Peyer's patch (tissue), 4 donors: ENCODE measurements around the gene TIMP1. TPM values are rescaled to one million over a fixed set of nuclear protein-coding genes. Genes with fewer than 3 reads are reported as not detected.

ENCODE experiments used
- DNase-seq, 3 donors: peaks; one replicate each; pipeline ENCODE4 v3.0.0-alpha.2; 2017 to 2019
- H3K27ac ChIP-seq, 4 donors: fragments of 200-600 bp; sonication (generic); one replicate each; pipeline ENCODE4 v1.5.1; 2016 to 2019
- H3K27me3 ChIP-seq, 2 donors: fragments of 200-600 bp; sonication (generic); one replicate each; pipeline ENCODE4 v1.5.1; 2019
- H3K36me3 ChIP-seq, 3 donors: fragments of 200-600 bp; sonication (generic); one replicate each; pipeline ENCODE4 v1.5.1; 2016 to 2019
- H3K4me1 ChIP-seq, 4 donors: fragments of 200-600 bp; sonication (generic); one replicate each; pipeline ENCODE4 v1.5.1; 2016 to 2019
- H3K4me3 ChIP-seq, 4 donors: fragments of 200-600 bp; sonication (generic); 1 replicate in 3 of 4; 2 replicates in 1 of 4; pipeline ENCODE4 v1.5.1; 2016 to 2019; ENCODE audit warnings: mild to moderate bottlenecking in 1 of 4
- H3K9me3 ChIP-seq, 4 donors: fragments of 200-600 bp; sonication (generic); one replicate each; pipeline ENCODE4 v1.5.1; 2016 to 2019; ENCODE audit warnings: mild to moderate bottlenecking in 1 of 4
- POLR2A ChIP-seq, 2 donors: fragments of 450-650 bp; IDR thresholded peaks; one replicate each; pipeline ENCODE4 v1.5.1; 2017; ENCODE audit warnings: antibody characterized with exemption in 2 of 2, mild to moderate bottlenecking in 2 of 2, moderate library complexity in 2 of 2
- total RNA-seq, 4 donors: library from RNA; depleted of rRNA; stranded (reverse); fragments of >200 nt; gene quantifications; one replicate each; pipeline ENCODE4 v1.1.0, GENCODE V29; 2016
- TF ChIP-seq, protein P1 (sequence below), 6 experiments: fragments of 450-650 bp in 4 of 6; fragments of 200-600 bp in 2 of 6; sonication (generic) in 1 of 6; IDR thresholded peaks; one replicate each; pipeline ENCODE4 v1.5.1; 2017 to 2019; ENCODE audit warnings: antibody characterized with exemption in 6 of 6, mild to moderate bottlenecking in 3 of 6, moderate library complexity in 1 of 6

TIMP1 gene
- total RNA-seq, 4 donors from 2014 or later, result 22.5 to 80.0 (median 39.7) TPM

DNA sequence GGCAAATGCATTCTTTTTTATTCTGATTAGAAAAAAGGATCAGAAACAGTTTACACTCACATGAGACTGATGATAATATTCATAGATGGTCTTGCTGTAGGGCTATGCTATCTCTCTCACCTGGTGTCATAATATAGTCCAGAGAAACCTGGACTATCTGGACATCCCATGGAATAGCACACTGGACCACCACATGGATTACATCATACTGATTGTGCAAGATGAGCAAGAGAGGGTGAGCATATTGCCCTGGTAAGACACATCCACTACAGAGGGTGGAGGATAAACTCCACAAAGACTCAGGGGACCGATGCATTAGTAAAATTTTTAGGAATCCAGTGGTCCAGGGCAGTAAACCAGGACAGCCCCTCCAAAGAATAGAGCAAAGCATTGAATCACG lies 29.3 kb downstream of the TIMP1 start:
- H3K9me3 ChIP-seq, result no peaks in the 10 kb centered on the region
- no peaks in the 10 kb centered on the region for H3K36me3 ChIP-seq
- H3K27me3 ChIP-seq, result no peaks in the 10 kb centered on the region
- DNase-seq, result no peak
- no peaks in the 10 kb centered on the region for H3K4me1 ChIP-seq
- H3K27ac ChIP-seq, result no peak overlapping the region
- no peak overlapping the region for H3K4me3 ChIP-seq
- TF ChIP-seq, protein P1, sequence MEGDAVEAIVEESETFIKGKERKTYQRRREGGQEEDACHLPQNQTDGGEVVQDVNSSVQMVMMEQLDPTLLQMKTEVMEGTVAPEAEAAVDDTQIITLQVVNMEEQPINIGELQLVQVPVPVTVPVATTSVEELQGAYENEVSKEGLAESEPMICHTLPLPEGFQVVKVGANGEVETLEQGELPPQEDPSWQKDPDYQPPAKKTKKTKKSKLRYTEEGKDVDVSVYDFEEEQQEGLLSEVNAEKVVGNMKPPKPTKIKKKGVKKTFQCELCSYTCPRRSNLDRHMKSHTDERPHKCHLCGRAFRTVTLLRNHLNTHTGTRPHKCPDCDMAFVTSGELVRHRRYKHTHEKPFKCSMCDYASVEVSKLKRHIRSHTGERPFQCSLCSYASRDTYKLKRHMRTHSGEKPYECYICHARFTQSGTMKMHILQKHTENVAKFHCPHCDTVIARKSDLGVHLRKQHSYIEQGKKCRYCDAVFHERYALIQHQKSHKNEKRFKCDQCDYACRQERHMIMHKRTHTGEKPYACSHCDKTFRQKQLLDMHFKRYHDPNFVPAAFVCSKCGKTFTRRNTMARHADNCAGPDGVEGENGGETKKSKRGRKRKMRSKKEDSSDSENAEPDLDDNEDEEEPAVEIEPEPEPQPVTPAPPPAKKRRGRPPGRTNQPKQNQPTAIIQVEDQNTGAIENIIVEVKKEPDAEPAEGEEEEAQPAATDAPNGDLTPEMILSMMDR (IDR thresholded peaks at IDR 0.05), result no peak
- TF ChIP-seq POLR2A (IDR thresholded peaks at IDR 0.05), result no peak

DNA sequence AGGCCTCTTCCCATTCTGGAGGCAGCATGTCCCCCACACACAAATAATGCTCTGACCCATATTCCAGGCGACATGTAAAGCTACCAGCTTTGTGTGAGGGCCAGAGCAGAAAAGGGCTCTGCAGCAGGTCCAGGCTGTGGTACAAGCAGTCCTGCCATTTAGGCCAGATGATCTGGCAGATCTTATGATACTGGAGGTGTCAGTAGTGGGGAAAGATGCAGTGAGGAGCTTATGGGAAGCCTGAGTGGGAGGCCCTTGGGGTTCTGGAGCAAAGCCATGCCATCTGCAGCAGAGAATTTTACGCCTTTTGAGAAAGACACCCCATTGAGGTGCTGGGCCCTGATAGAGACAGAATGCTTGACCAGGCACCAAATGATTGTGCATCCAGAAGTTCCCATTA lies 29.7 kb downstream of the TIMP1 start:
- no peak for DNase-seq
- Histone ChIP-seq H3K4me1 (no peaks in the 10 kb centered on the region), H3K9me3 (no peaks in the 10 kb centered on the region), H3K4me3 (no peak overlapping the region), H3K27ac (no peak overlapping the region), H3K27me3 (no peaks in the 10 kb centered on the region), H3K36me3 (no peaks in the 10 kb centered on the region)
- TF ChIP-seq, protein P1 (IDR thresholded peaks at IDR 0.05), result no peak

DNA sequence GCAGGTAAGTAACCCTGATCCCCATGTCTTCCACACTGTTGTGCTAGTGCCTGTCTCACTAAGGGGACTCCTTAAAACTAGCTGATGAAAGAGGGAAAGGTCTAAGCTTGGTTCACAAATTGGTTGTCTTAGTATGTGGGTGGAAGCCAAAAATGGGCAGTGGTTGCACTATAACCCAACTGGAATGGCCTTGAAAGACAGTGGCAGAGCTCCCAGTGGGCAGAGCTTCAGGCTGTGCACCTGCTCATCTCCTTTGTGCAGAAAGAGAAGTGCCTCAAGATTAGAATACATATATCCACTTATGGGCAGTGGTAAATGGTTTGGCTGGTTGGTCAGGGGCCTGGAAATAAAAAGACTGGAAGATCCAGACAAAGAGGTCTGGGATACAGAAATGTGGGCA lies 30.2 kb downstream of the TIMP1 start:
- TF ChIP-seq, protein P1 (IDR thresholded peaks at IDR 0.05), result no peak
- TF ChIP-seq POLR2A (IDR thresholded peaks at IDR 0.05), result no peak

DNA sequence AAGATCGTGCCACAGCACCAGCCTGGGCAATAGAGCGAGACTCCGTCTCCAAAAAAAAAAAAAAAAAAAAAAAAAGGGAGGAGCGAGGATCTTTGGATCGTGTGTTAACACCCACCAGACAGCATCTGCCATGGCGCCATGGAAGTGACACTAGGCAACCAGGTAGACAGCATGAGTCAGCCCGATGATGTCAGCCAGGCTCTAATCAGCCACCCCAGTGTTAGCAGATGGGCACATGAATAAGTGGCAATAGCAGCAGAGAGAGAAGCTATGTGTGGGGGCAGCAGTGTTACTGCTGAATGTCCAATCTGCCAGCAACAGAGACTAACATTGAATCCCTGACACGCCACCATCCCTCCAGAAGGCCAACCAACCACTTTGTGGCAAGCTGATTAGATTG lies 30.8 kb downstream of the TIMP1 start:
- DNase-seq, result peak in 1 of 3 donors; percentile 26
- Histone ChIP-seq H3K4me3 (no peak overlapping the region), H3K27me3 (no peaks in the 10 kb centered on the region), H3K36me3 (no peaks in the 10 kb centered on the region), H3K27ac (no peak overlapping the region), H3K4me1 (no peaks in the 10 kb centered on the region), H3K9me3 (no peaks in the 10 kb centered on the region)
- TF ChIP-seq, protein P1 (IDR thresholded peaks at IDR 0.05), result no peak
- TF ChIP-seq POLR2A (IDR thresholded peaks at IDR 0.05), result no peak

More for the DNA sequence above, 30.2 kb downstream of the TIMP1 start:
- H3K36me3 ChIP-seq, result no peaks in the 10 kb centered on the region
- H3K4me1 ChIP-seq, result no peaks in the 10 kb centered on the region
- no peak overlapping the region for H3K27ac ChIP-seq
- H3K27me3 ChIP-seq, result no peaks in the 10 kb centered on the region
- DNase-seq, result peak in 1 of 3 donors; percentile 14
- H3K4me3 ChIP-seq, result no peak overlapping the region
- no peaks in the 10 kb centered on the region for H3K9me3 ChIP-seq

DNA sequence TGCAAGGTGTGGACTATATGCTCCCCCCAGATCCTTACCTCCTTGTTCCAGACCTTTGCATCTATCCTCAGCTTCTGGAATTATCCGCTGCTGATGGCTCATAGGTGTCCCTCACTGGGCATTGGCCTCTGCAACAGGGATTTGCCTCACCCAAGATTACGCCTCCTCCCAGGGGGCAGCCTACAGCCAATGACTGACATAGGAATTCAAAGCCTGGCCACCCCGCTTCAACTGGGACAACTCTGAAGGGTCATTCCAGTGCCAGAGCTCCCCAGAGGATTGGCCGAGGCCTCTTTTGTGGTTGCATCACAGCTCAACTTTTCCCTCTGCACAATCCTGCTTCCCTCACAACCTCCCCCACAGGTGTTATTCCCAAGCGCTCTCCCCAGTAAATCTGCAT lies 32.4 kb downstream of the TIMP1 start:
- DNase-seq, result peak in 1 of 3 donors; percentile 36
- Histone ChIP-seq H3K36me3 (no peaks in the 10 kb centered on the region), H3K4me1 (no peaks in the 10 kb centered on the region), H3K27me3 (no peaks in the 10 kb centered on the region), H3K4me3 (no peak overlapping the region), H3K27ac (no peak overlapping the region), H3K9me3 (no peaks in the 10 kb centered on the region)
- TF ChIP-seq, protein P1 (IDR thresholded peaks at IDR 0.05), result no peak
- no peak for TF ChIP-seq POLR2A (IDR thresholded peaks at IDR 0.05)

DNA sequence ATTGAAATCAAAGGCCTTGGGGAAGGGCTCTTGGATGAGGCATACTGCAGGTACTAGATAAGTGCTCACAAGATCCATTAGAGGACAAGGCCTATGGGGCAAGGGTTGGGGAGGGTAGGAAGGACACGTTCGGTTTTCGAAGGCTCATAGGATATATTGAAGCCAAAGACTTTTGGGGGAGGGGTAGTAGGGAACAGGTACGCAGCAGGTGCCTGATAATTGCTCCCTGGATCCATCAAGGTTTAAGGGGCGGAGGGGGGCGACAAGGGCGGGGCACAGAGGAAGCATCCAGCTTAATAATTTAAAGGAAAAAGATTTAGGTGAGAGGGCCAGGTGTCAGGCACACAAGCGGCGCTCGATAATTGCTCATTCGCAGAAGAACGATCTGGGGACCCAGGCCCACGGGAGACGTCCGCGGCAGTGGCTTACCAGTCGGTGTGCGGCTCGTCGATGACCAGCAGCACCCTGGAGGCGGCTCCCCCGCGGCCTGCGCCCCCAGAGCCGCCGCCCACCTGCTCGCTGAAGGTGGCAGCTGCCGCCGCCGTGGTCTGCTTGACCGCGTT lies 36.8 kb downstream of the TIMP1 start:
- no peaks in the 10 kb centered on the region for H3K27me3 ChIP-seq
- H3K27ac ChIP-seq, result no peak overlapping the region
- no peaks in the 10 kb centered on the region for H3K4me1 ChIP-seq
- H3K9me3 ChIP-seq, result no peaks in the 10 kb centered on the region
- H3K4me3 ChIP-seq, result peak overlapping the region in 2 of 4 donors; percentile 43 to 44
- no peaks in the 10 kb centered on the region for H3K36me3 ChIP-seq
- no peak for TF ChIP-seq POLR2A (IDR thresholded peaks at IDR 0.05)
- peak in 1 of 3 donors; percentile 43 for DNase-seq
